Midbrain (tissue), 1 donor: ENCODE data around the gene ANXA2.

Source experiments
- DNase-seq: peaks from one replicate; lab custom pipeline; 2025; lab: John Stamatoyannopoulos, UW

The ANXA2 gene

GRCh38 chr15:60389261-60390077, 8.3 kb downstream of the ANXA2 start:
- no peak for DNase-seq

- DNase-seq: no peak
Observed at GRCh38 chr15:60387321-60387720, 10.5 kb downstream of the ANXA2 start.

GRCh38 chr15:60386615-60387014, 11.2 kb downstream of the ANXA2 start:
- DNase-seq: no peak

- DNase-seq: no peak
Observed at GRCh38 chr15:60385620-60386552, 11.9 kb downstream of the ANXA2 start.

- no peak for DNase-seq
Observed at GRCh38 chr15:60384526-60385126, 13.2 kb downstream of the ANXA2 start.

GRCh38 chr15:60384053-60384452, 13.7 kb downstream of the ANXA2 start:
- no peak for DNase-seq

- no peak for DNase-seq
Observed at GRCh38 chr15:60382773-60383674, 14.8 kb downstream of the ANXA2 start.

DNA sequence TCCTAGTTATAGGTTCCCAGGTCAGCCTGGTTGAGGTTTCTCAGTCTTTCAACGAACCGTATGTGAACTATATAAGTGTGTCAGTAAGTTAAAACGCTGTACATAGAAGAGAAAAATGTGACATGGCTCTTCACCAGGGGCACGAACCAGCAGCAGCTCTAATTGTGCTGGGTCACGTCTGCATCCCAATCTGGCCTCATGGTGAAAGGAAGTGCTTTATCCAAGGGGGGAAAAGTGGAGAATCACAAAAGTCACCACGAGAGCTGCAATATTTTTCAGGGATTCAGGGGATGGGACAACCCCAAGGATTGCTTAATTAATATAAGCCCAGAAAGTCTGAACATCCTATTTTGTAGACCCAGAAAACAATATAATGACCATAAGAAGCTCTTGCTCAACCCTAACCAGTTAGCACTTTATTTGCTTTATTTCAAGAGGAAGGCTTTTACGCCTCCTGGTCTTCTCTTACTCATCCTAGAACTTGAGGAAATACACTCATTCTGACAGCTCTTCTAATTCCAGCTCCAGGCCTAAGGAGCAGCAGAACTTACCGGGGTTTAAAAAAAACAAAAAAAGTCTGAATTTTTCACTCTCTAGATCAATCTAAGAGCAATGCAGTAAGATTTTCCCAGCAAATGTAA, 16.5 kb downstream of the ANXA2 start:
- no peak for DNase-seq

DNA sequence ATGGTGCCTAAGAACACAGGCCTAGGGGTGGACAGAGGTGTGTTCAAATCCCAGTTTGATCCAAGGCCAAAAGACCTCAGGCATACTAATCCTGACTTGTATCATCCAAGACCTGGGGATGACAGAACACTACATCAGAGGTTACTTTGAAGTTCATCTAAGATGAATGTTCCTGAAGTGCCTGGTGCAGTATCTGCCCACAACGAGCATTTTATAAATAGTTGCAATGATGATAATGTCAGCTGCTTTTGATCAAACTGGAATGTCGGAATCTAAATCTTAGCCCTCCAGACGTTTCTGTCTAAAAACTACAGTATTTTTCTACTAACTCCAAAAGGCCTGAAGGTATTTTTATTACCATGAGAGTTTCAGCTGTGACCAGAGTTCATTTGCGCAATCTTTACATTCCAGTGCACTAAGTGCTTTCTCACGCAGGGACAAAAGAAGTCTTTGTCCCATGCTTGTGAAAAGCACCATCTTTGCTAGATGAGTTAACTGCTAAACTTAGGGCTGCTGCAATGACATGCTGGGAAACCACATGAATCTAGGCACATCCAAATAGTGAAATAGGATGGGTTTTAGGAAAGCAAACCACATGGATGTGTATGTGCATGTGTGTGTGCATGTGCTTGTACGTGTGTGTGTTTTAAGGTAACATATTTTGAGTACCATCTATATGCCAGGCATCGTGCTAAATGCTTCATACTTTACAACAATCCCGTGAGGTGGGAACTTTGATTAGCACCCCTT, 18.1 kb downstream of the ANXA2 start:
- DNase-seq: no peak

DNA sequence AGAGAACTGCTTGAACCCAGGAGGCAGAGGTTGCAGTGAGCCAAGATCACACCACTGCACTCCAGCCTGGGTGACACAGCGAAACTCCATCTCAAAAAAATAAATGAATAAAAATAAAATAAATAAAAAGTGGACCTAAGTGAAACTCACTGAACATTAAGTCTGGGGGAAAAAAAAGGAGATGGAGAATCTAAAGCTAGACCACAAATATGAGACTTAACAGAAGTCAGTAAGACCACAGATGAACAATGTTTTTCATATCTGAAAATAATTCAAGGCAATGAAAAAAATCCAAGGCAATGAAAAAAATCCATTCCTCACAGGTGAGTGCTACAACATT, 18.6 kb downstream of the ANXA2 start:
- no peak for DNase-seq

GRCh38 chr15:60376677-60377095, 21.1 kb downstream of the ANXA2 start:
- no peak for DNase-seq

- no peak for DNase-seq
Observed at GRCh38 chr15:60375306-60375705, 22.5 kb downstream of the ANXA2 start.

GRCh38 chr15:60374628-60375081, 23.1 kb downstream of the ANXA2 start:
- DNase-seq: no peak

DNA sequence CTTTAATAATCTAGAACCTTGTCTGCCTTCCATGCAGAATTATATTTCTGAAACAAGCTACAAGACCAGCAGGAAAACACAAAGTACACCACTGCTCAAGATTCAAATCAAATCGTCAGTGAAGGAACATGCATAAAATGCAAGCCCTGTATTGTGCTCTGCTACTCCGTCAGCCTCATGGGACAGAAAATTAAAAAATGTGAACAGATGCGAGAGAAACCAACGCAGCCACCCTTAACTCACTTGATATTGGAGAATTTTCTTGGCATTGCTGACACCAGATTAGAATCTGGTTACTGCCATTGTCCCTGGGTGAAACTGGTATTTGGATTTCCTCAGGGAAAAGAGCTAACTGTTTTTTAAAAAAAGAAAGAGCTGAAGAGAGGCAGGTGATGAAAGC, 23.6 kb downstream of the ANXA2 start:
- DNase-seq: no peak

GRCh38 chr15:60373745-60374144, 24.0 kb downstream of the ANXA2 start:
- no peak for DNase-seq

GRCh38 chr15:60373327-60373726, 24.5 kb downstream of the ANXA2 start:
- no peak for DNase-seq

GRCh38 chr15:60372756-60373155, 25.0 kb downstream of the ANXA2 start:
- no peak for DNase-seq

DNA sequence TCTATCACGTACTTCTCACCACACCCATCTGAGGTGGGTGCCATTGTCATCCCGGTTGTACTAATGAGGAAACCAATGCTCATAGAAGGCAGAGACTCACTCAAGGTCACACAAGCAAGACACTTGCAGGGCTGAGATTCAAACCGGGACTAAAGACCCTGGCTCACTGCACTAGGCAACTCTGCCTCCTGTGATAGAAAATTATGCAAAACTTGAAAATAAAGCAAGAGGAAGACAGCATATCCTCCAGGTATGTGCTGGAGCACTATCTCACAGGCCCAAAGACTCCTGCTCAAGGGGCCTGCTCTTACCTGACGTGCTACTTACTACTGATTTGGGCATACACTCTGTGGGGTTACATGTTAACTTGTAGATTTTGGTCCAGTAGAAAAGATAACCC, 25.6 kb downstream of the ANXA2 start:
- DNase-seq: no peak

GRCh38 chr15:60371175-60372051, 26.4 kb downstream of the ANXA2 start:
- no peak for DNase-seq

GRCh38 chr15:60370869-60371136, 27.0 kb downstream of the ANXA2 start:
- DNase-seq: no peak
